Liver (tissue), 3 donors: ENCODE results near the gene HRG.

Experiments used
- FOXA1 ChIP-seq: IDR thresholded peaks from 2 replicates; pipeline ENCODE4 v1.6.1; 2016; ENCODE audit warnings: antibody characterized with exemption
- GABPA ChIP-seq, 2 donors: IDR thresholded peaks in 1 of 2; conservative IDR thresholded peaks in 1 of 2; 2 replicates each; pipeline ENCODE4 v1.6.1; 2016; ENCODE audit warnings: antibody characterized with exemption in 2 of 2, mild to moderate bottlenecking in 1 of 2, moderate library complexity in 1 of 2
- JUND ChIP-seq, 2 donors: IDR thresholded peaks; 2 replicates each; pipeline ENCODE4 v1.6.1; 2016; ENCODE audit warnings: antibody characterized with exemption in 2 of 2
- NR2F2 ChIP-seq: IDR thresholded peaks from 2 replicates; pipeline ENCODE4 v1.6.1; 2016; ENCODE audit warnings: antibody characterized with exemption
- RAD21 ChIP-seq, 2 donors: IDR thresholded peaks; 2 replicates each; pipeline ENCODE4 v1.6.1; 2016; ENCODE audit warnings: antibody characterized with exemption in 2 of 2, mild to moderate bottlenecking in 2 of 2
- SP1 ChIP-seq: IDR thresholded peaks from 2 replicates; pipeline ENCODE4 v1.6.1; 2018; ENCODE audit warnings: antibody characterized with exemption, mild to moderate bottlenecking
- TAF1 ChIP-seq: conservative IDR thresholded peaks from 2 replicates; pipeline ENCODE4 v1.6.1; 2016; ENCODE audit warnings: antibody characterized with exemption, mild to moderate bottlenecking
- YY1 ChIP-seq: IDR thresholded peaks from 2 replicates; pipeline ENCODE4 v1.6.1; 2016; ENCODE audit warnings: antibody characterized with exemption, mild to moderate bottlenecking
- TF ChIP-seq, protein P1 (sequence below): fragments of 150-350 bp; IDR thresholded peaks from 2 replicates; pipeline ENCODE4 v1.5.1; 2017; ENCODE audit warnings: improper control_type of control experiment, low read depth, low read length; ENCODE audit not compliant: missing input control
- TF ChIP-seq, protein P2 (sequence below): IDR thresholded peaks from 2 replicates; pipeline ENCODE4 v1.6.1; 2016; ENCODE audit warnings: antibody characterized with exemption
- TF ChIP-seq, protein P3 (sequence below): IDR thresholded peaks from 2 replicates; pipeline ENCODE4 v1.6.1; 2016; ENCODE audit warnings: antibody characterized with exemption, mild to moderate bottlenecking
- TF ChIP-seq, protein P4 (sequence below): IDR thresholded peaks from 2 replicates; pipeline ENCODE4 v1.6.1; 2016; ENCODE audit warnings: antibody characterized with exemption
- donor health status: healthy.
- donor health status: healthy.

DNA sequence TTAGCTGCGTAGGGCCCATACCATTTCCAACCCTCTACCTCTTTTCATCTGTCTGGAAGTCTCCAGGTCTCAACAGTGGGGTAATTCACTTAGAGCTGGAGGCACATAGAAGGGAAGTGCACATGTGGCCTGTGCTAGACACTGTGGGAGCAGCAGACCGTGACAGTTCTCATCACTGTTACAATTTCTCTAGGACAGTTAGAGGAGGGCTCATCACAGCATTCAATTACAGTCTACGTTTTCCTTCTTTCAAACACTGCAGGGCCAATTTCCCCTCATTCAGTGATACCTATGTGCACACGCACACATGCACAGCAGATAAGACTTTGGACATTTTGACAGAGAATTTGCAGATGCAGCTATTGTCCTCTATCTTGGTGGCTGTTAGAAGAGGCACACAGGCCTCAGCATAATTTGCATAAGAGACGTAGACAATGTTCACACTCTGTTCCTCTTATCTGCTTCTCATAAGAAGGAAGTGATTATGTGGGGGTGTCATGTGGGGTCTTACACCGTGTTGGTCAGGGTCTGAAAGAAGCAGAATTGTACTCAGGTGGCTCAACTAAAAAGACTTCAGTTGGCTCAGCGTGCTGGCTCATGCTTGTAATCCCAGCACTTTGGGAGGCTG is 12.6 kb upstream of the HRG start:
- no peak for TF ChIP-seq FOXA1
- TF ChIP-seq, protein P1, sequence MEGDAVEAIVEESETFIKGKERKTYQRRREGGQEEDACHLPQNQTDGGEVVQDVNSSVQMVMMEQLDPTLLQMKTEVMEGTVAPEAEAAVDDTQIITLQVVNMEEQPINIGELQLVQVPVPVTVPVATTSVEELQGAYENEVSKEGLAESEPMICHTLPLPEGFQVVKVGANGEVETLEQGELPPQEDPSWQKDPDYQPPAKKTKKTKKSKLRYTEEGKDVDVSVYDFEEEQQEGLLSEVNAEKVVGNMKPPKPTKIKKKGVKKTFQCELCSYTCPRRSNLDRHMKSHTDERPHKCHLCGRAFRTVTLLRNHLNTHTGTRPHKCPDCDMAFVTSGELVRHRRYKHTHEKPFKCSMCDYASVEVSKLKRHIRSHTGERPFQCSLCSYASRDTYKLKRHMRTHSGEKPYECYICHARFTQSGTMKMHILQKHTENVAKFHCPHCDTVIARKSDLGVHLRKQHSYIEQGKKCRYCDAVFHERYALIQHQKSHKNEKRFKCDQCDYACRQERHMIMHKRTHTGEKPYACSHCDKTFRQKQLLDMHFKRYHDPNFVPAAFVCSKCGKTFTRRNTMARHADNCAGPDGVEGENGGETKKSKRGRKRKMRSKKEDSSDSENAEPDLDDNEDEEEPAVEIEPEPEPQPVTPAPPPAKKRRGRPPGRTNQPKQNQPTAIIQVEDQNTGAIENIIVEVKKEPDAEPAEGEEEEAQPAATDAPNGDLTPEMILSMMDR, result no peak
- TF ChIP-seq TAF1, result no peak
- TF ChIP-seq, protein P2, sequence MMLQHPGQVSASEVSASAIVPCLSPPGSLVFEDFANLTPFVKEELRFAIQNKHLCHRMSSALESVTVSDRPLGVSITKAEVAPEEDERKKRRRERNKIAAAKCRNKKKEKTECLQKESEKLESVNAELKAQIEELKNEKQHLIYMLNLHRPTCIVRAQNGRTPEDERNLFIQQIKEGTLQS, result no peak
- TF ChIP-seq, protein P3, sequence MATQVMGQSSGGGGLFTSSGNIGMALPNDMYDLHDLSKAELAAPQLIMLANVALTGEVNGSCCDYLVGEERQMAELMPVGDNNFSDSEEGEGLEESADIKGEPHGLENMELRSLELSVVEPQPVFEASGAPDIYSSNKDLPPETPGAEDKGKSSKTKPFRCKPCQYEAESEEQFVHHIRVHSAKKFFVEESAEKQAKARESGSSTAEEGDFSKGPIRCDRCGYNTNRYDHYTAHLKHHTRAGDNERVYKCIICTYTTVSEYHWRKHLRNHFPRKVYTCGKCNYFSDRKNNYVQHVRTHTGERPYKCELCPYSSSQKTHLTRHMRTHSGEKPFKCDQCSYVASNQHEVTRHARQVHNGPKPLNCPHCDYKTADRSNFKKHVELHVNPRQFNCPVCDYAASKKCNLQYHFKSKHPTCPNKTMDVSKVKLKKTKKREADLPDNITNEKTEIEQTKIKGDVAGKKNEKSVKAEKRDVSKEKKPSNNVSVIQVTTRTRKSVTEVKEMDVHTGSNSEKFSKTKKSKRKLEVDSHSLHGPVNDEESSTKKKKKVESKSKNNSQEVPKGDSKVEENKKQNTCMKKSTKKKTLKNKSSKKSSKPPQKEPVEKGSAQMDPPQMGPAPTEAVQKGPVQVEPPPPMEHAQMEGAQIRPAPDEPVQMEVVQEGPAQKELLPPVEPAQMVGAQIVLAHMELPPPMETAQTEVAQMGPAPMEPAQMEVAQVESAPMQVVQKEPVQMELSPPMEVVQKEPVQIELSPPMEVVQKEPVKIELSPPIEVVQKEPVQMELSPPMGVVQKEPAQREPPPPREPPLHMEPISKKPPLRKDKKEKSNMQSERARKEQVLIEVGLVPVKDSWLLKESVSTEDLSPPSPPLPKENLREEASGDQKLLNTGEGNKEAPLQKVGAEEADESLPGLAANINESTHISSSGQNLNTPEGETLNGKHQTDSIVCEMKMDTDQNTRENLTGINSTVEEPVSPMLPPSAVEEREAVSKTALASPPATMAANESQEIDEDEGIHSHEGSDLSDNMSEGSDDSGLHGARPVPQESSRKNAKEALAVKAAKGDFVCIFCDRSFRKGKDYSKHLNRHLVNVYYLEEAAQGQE, result no peak
- no peak for TF ChIP-seq SP1
- TF ChIP-seq RAD21 (IDR thresholded peaks at IDR 0.05), result no peak
- TF ChIP-seq NR2F2, result no peak
- no peak for TF ChIP-seq GABPA (IDR thresholded peaks at IDR 0.05 in 1 of 2, conservative IDR thresholded peaks at IDR 0.05 in 1 of 2)
- TF ChIP-seq YY1, result no peak
- TF ChIP-seq, protein P4, sequence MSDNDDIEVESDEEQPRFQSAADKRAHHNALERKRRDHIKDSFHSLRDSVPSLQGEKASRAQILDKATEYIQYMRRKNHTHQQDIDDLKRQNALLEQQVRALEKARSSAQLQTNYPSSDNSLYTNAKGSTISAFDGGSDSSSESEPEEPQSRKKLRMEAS, result no peak
- TF ChIP-seq JUND (IDR thresholded peaks at IDR 0.05), result no peak
